Measurements from ENCODE around the gene CDH4. TPM values are rescaled to one million over a fixed set of nuclear protein-coding genes. Genes with fewer than 3 reads are reported as not detected.

CDH4 gene
- polyA plus RNA-seq, 1 experiment: 1.5 TPM

GRCh38 chr20:61447952-61448351, 195.9 kb downstream of the CDH4 start:
- ChIA-PET POLR2A (no interaction called here), CTCF (no interaction called here)
- Histone ChIP-seq H3K4me3 (ENCODE audit: low read depth, low read length) (no peak overlapping the region), H3K27me3 (ENCODE audit: control insufficient read depth, insufficient read depth, low read length) (no peaks in the 10 kb centered on the region), H3K36me3 (ENCODE audit: control insufficient read depth, insufficient read depth, low read length) (no peaks in the 10 kb centered on the region)
- TF ChIP-seq CTCF (IDR thresholded peaks at IDR 0.05; ENCODE audit: insufficient read depth, low read depth, low read length): no peak
- DNase-seq (ENCODE audit: low read depth): no peak

GRCh38 chr20:61448386-61448785, 196.3 kb downstream of the CDH4 start:
- CTCF ChIA-PET: no interaction called here
- no peak for TF ChIP-seq CTCF (IDR thresholded peaks at IDR 0.05; ENCODE audit: insufficient read depth, low read depth, low read length)
- POLR2A ChIA-PET: no interaction called here

GRCh38 chr20:61449057-61449609, 197.1 kb downstream of the CDH4 start:
- Histone ChIP-seq H3K27me3 (ENCODE audit: control insufficient read depth, insufficient read depth, low read length) (no peaks in the 10 kb centered on the region), H3K4me3 (ENCODE audit: low read depth, low read length) (no peak overlapping the region), H3K36me3 (ENCODE audit: control insufficient read depth, insufficient read depth, low read length) (no peaks in the 10 kb centered on the region)
- ChIA-PET POLR2A (no interaction called here), CTCF (no interaction called here)
- no peak for TF ChIP-seq CTCF (IDR thresholded peaks at IDR 0.05; ENCODE audit: insufficient read depth, low read depth, low read length)
- no peak for DNase-seq (ENCODE audit: low read depth)

More at GRCh38 chr20:61448386-61448785, 196.3 kb downstream of the CDH4 start:
- H3K4me3 ChIP-seq (ENCODE audit: low read depth, low read length): no peak overlapping the region
- no peaks in the 10 kb centered on the region for H3K27me3 ChIP-seq (ENCODE audit: control insufficient read depth, insufficient read depth, low read length)
- DNase-seq (ENCODE audit: low read depth): no peak
- H3K36me3 ChIP-seq (ENCODE audit: control insufficient read depth, insufficient read depth, low read length): no peaks in the 10 kb centered on the region

DNA sequence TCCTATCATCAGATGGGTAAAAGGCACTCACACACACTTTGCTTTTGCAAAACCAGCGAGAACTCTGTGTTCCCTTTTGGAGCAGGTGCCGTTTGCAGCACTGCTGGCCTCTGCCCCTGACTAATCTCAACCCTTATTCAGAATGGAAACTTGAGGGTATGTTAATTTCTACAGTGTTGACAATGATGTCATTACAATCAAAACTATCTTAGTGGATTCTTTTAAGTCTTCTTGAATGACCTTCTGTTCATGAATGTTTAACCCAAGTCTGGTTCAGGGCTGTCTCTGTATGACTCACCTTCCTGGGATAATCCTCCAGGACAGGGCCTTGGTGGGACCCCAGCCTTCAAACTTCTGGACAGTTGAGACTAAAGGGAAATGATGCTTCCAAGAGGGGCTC, 197.9 kb downstream of the CDH4 start:
- ChIA-PET POLR2A (no interaction called here), CTCF (no interaction called here)
- no peak for TF ChIP-seq CTCF (IDR thresholded peaks at IDR 0.05; ENCODE audit: insufficient read depth, low read depth, low read length)
- DNase-seq (ENCODE audit: low read depth): no peak
- Histone ChIP-seq H3K27me3 (ENCODE audit: control insufficient read depth, insufficient read depth, low read length) (no peaks in the 10 kb centered on the region), H3K36me3 (ENCODE audit: control insufficient read depth, insufficient read depth, low read length) (no peaks in the 10 kb centered on the region), H3K4me3 (ENCODE audit: low read depth, low read length) (no peak overlapping the region)

GRCh38 chr20:61450549-61450948, 198.5 kb downstream of the CDH4 start:
- Histone ChIP-seq H3K27me3 (ENCODE audit: control insufficient read depth, insufficient read depth, low read length) (no peaks in the 10 kb centered on the region), H3K36me3 (ENCODE audit: control insufficient read depth, insufficient read depth, low read length) (no peaks in the 10 kb centered on the region), H3K4me3 (ENCODE audit: low read depth, low read length) (no peak overlapping the region)
- TF ChIP-seq CTCF (IDR thresholded peaks at IDR 0.05; ENCODE audit: insufficient read depth, low read depth, low read length): no peak
- ChIA-PET CTCF (no interaction called here), POLR2A (no interaction called here)
- no peak for DNase-seq (ENCODE audit: low read depth)

Data from BJ (cell line).